Activated CD8-positive, alpha-beta memory T cell treated with anti-CD3 and anti-CD28 coated beads for 24 hours (primary cell): ENCODE results near the gene LRP1.

Source experiments
- DNase-seq: peaks from one replicate; pipeline ENCODE4 v3.0.0-alpha.2; 2020

Gene LRP1

GRCh38 chr12:57138526-57139272, 10.4 kb downstream of the LRP1 start:
- no peak for DNase-seq

GRCh38 chr12:57139796-57140649, 11.7 kb downstream of the LRP1 start:
- no peak for DNase-seq

GRCh38 chr12:57141249-57141648, 13.0 kb downstream of the LRP1 start:
- no peak for DNase-seq

GRCh38 chr12:57142121-57142520, 13.8 kb downstream of the LRP1 start:
- no peak for DNase-seq

GRCh38 chr12:57142727-57143126, 14.4 kb downstream of the LRP1 start:
- no peak for DNase-seq

GRCh38 chr12:57143454-57143853, 15.2 kb downstream of the LRP1 start:
- DNase-seq, result no peak

GRCh38 chr12:57145460-57146059, 17.3 kb downstream of the LRP1 start:
- no peak for DNase-seq

- no peak for DNase-seq
Measured at GRCh38 chr12:57146092-57146491, 17.8 kb downstream of the LRP1 start.

GRCh38 chr12:57146961-57147944, 19.0 kb downstream of the LRP1 start, which contains the start of gene LRP1-AS:
Gene LRP1-AS (minus strand): TSS chr12:57147619.
- no peak for DNase-seq

- no peak for DNase-seq
Measured at GRCh38 chr12:57148469-57149244, 20.4 kb downstream of the LRP1 start.

- DNase-seq, result no peak
Measured at GRCh38 chr12:57149245-57149900, 21.1 kb downstream of the LRP1 start.

- DNase-seq, result no peak
Measured at GRCh38 chr12:57150400-57151000, 22.2 kb downstream of the LRP1 start.

- no peak for DNase-seq
Measured at GRCh38 chr12:57151741-57152630, 23.7 kb downstream of the LRP1 start.

- DNase-seq, result no peak
Measured at GRCh38 chr12:57152639-57153038, 24.4 kb downstream of the LRP1 start.

GRCh38 chr12:57153415-57153997, 25.2 kb downstream of the LRP1 start:
- no peak for DNase-seq

GRCh38 chr12:57154076-57154475, 25.8 kb downstream of the LRP1 start:
- no peak for DNase-seq

GRCh38 chr12:57154804-57155434, 26.6 kb downstream of the LRP1 start:
- DNase-seq, result no peak

GRCh38 chr12:57156701-57157403, 28.6 kb downstream of the LRP1 start:
- DNase-seq, result no peak
